WTC11 (cell line): ENCODE data around the gene RPL13. TPM values are rescaled to one million over a fixed set of nuclear protein-coding genes. Genes with fewer than 3 reads are reported as not detected.

ENCODE experiments used
- ATAC-seq: fragments of 200-7000 bp; cut with Tn5 transposase; 2 replicates; pipeline ENCODE4 v1.10.0; 2021; ENCODE audit warnings: mild to moderate bottlenecking, moderate library complexity
- CTCF ChIA-PET: fragments of 300-600 bp; sonication (Branson Sonifier 250); formaldehyde crosslinking; loops from one replicate; lab custom pipeline; 2021; ENCODE audit warnings: antibody characterized with exemption; lab: Charles Lee
- POLR2A ChIA-PET: fragments of 350-600 bp; sonication (Branson Sonifier 250); formaldehyde crosslinking; loops from one replicate; lab custom pipeline; 2021; ENCODE audit warnings: antibody characterized with exemption; lab: Charles Lee
- DNase-seq: peaks from one replicate; pipeline ENCODE4 v3.0.0; 2021; ENCODE audit warnings: low spot score
- H3K27ac Mint-ChIP-seq: 2 replicates; pipeline ENCODE4 v1.8.0; 2021; ENCODE audit warnings: mixed read lengths
- H3K27me3 Mint-ChIP-seq: 2 replicates; pipeline ENCODE4 v1.8.0; 2021; ENCODE audit warnings: low read depth, mild to moderate bottlenecking, moderate library complexity, mixed read lengths
- H3K36me3 Mint-ChIP-seq: 2 replicates; pipeline ENCODE4 v1.8.0; 2021; ENCODE audit warnings: mixed read lengths
- H3K4me1 Mint-ChIP-seq: 2 replicates; pipeline ENCODE4 v1.8.0; 2022; ENCODE audit warnings: mixed read lengths
- H3K4me3 Mint-ChIP-seq: 2 replicates; pipeline ENCODE4 v1.8.0; 2021; ENCODE audit warnings: mild to moderate bottlenecking, moderate library complexity, mixed read lengths
- H3K9me3 Mint-ChIP-seq: 2 replicates; pipeline ENCODE4 v1.8.0; 2021; ENCODE audit warnings: mixed read lengths
- ATF1 ChIP-seq: sonication (generic); formaldehyde crosslinking; IDR thresholded peaks from 2 replicates; pipeline ENCODE4 v1.8.1; 2023; ENCODE audit warnings: mild to moderate bottlenecking, moderate library complexity, missing genetic modification reagents
- ATF3 ChIP-seq: sonication (generic); formaldehyde crosslinking; conservative IDR thresholded peaks from 2 replicates; pipeline ENCODE4 v1.8.1; 2022; ENCODE audit warnings: mild to moderate bottlenecking, missing genetic modification reagents
- CREB1 ChIP-seq: sonication (generic); formaldehyde crosslinking; IDR thresholded peaks from 2 replicates; pipeline ENCODE4 v1.8.0; 2023; ENCODE audit warnings: mild to moderate bottlenecking, missing genetic modification reagents
- E2F5 ChIP-seq: sonication (generic); formaldehyde crosslinking; IDR thresholded peaks from 2 replicates; pipeline ENCODE4 v1.8.1; 2022; ENCODE audit warnings: mild to moderate bottlenecking, moderate library complexity, missing genetic modification reagents
- ELF4 ChIP-seq: sonication (generic); formaldehyde crosslinking; IDR thresholded peaks from 2 replicates; pipeline ENCODE4 v1.8.1; 2022; ENCODE audit warnings: low read depth, mild to moderate bottlenecking, moderate library complexity, missing genetic modification reagents
- ETV6 ChIP-seq: sonication (generic); formaldehyde crosslinking; IDR thresholded peaks from 2 replicates; pipeline ENCODE4 v1.8.1; 2022; ENCODE audit warnings: mild to moderate bottlenecking, missing genetic modification reagents
- IRF2 ChIP-seq: sonication (generic); formaldehyde crosslinking; IDR thresholded peaks from 2 replicates; pipeline ENCODE4 v1.8.0; 2022; ENCODE audit warnings: low read depth, missing genetic modification reagents, borderline replicate concordance
- OVOL2 ChIP-seq: fragments of 250-450 bp; sonication (Bioruptor Pico); IDR thresholded peaks from 2 replicates; pipeline ENCODE4 v1.9.0; 2021; ENCODE audit warnings: mild to moderate bottlenecking, borderline replicate concordance
- PREB ChIP-seq: sonication (generic); formaldehyde crosslinking; IDR thresholded peaks from 2 replicates; pipeline ENCODE4 v1.8.1; 2022; ENCODE audit warnings: mild to moderate bottlenecking, missing genetic modification reagents, moderate library complexity, borderline replicate concordance
- RORB ChIP-seq: fragments of 250-450 bp; sonication (Bioruptor Pico); IDR thresholded peaks from 2 replicates; pipeline ENCODE4 v1.9.0; 2021; ENCODE audit warnings: mild to moderate bottlenecking
- SMAD4 ChIP-seq: sonication (generic); formaldehyde crosslinking; IDR thresholded peaks from 2 replicates; pipeline ENCODE4 v1.8.0; 2022; ENCODE audit warnings: mild to moderate bottlenecking, missing genetic modification reagents
- SP1 ChIP-seq: sonication (generic); formaldehyde crosslinking; conservative IDR thresholded peaks from 2 replicates; pipeline ENCODE4 v1.8.1; 2022; ENCODE audit warnings: missing genetic modification reagents
- STAT6 ChIP-seq: sonication (generic); formaldehyde crosslinking; conservative IDR thresholded peaks from 2 replicates; pipeline ENCODE4 v1.8.1; 2023; ENCODE audit warnings: mild to moderate bottlenecking, low read depth, missing genetic modification reagents, moderate library complexity
- TEAD4 ChIP-seq: sonication (generic); formaldehyde crosslinking; IDR thresholded peaks from 2 replicates; pipeline ENCODE4 v1.8.0; 2022; ENCODE audit warnings: mild to moderate bottlenecking, missing genetic modification reagents
- ZNF138 ChIP-seq: sonication (generic); formaldehyde crosslinking; conservative IDR thresholded peaks from 2 replicates; pipeline ENCODE4 v1.8.1; 2022; ENCODE audit warnings: mild to moderate bottlenecking, moderate library complexity, missing genetic modification reagents
- total RNA-seq: library from RNA; stranded (reverse); gene quantifications from 3 replicates; pipeline ENCODE4 v1.2.3, GENCODE V29; 2021
- TF ChIP-seq, protein P1 (sequence below): sonication (generic); formaldehyde crosslinking; IDR thresholded peaks from 2 replicates; pipeline ENCODE4 v1.8.1; 2022; ENCODE audit warnings: low read depth, mild to moderate bottlenecking, moderate library complexity, missing genetic modification reagents, borderline replicate concordance
- TF ChIP-seq, protein P2 (sequence below): fragments of 250-450 bp; sonication (Bioruptor Pico); conservative IDR thresholded peaks from 2 replicates; pipeline ENCODE4 v1.9.0; 2021; ENCODE audit warnings: mild to moderate bottlenecking
- TF ChIP-seq, protein P3 (sequence below): sonication (generic); formaldehyde crosslinking; IDR thresholded peaks from 2 replicates; pipeline ENCODE4 v1.8.1; 2022; ENCODE audit warnings: low read depth, missing genetic modification reagents, borderline replicate concordance
- TF ChIP-seq, protein P4 (sequence below): sonication (generic); formaldehyde crosslinking; IDR thresholded peaks from 2 replicates; pipeline ENCODE4 v1.8.0; 2022; ENCODE audit warnings: mild to moderate bottlenecking, missing genetic modification reagents

Gene RPL13
- total RNA-seq, 1 experiment from 2014 or later, result 2,631 TPM

- ATAC-seq, result no peak
- Mint-ChIP-seq H3K36me3 (peaks cover 46% of the 10 kb centered on the region), H3K4me3 (no peak overlapping the region), H3K4me1 (no peaks in the 10 kb centered on the region), H3K9me3 (no peaks in the 10 kb centered on the region), H3K27me3 (no peaks in the 10 kb centered on the region), H3K27ac (no peak overlapping the region)
- TF ChIP-seq SMAD4 (CRISPR knock-in tag), result no peak
- TF ChIP-seq, protein P1, sequence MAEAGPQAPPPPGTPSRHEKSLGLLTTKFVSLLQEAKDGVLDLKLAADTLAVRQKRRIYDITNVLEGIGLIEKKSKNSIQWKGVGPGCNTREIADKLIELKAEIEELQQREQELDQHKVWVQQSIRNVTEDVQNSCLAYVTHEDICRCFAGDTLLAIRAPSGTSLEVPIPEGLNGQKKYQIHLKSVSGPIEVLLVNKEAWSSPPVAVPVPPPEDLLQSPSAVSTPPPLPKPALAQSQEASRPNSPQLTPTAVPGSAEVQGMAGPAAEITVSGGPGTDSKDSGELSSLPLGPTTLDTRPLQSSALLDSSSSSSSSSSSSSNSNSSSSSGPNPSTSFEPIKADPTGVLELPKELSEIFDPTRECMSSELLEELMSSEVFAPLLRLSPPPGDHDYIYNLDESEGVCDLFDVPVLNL (CRISPR knock-in tag), result no peak
- TF ChIP-seq, protein P2, sequence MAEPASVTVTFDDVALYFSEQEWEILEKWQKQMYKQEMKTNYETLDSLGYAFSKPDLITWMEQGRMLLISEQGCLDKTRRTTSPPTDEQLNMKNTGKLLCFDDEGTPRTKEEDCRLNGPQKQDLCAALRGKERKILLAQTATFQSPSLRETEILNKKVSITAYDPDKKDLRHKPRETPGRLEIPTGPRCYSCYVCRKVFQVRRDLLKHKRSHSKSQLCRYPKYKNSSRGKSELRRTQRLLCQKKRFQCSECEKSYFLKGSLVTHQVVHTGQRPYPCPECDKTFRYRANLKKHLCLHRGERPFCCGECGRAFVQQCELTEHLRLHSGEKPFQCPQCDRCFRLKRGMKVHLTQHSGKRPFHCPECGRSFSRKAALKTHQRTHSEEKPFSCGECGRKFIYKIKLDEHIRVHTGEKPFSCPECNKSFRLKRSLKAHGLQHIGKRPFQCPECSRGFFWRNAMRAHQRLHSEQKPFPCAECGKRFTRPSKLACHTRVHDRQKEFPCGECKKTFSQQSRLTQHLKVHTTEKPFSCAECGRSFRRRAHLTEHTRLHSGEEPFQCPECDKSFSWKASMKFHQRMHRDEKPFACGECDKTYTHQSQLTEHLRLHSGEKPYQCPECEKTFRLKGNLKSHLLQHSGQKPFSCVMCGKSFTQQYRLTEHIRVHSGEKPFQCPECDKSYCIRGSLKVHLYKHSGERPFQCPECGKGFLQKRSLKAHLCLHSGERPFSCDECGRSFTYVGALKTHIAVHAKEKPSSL (CRISPR knock-in tag), result no peak
- no peak for DNase-seq
- ChIA-PET CTCF (interaction anchor here (0.6 to 1.3 kb wide), 3 partner anchors 12 to 39 kb away, joined by 3 read pairs; no protein-coding TSS in a partner anchor), POLR2A (no interaction called here)
These were observed 22.9 kb upstream of the RPL13 start for GRCh38 chr16:89537549-89537925.

GRCh38 chr16:89538286-89538685, 22.2 kb upstream of the RPL13 start:
- H3K27me3 Mint-ChIP-seq, result no peaks in the 10 kb centered on the region
- no peaks in the 10 kb centered on the region for H3K9me3 Mint-ChIP-seq
- TF ChIP-seq, protein P3, sequence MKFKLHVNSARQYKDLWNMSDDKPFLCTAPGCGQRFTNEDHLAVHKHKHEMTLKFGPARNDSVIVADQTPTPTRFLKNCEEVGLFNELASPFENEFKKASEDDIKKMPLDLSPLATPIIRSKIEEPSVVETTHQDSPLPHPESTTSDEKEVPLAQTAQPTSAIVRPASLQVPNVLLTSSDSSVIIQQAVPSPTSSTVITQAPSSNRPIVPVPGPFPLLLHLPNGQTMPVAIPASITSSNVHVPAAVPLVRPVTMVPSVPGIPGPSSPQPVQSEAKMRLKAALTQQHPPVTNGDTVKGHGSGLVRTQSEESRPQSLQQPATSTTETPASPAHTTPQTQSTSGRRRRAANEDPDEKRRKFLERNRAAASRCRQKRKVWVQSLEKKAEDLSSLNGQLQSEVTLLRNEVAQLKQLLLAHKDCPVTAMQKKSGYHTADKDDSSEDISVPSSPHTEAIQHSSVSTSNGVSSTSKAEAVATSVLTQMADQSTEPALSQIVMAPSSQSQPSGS (CRISPR knock-in tag), result no peak
- TF ChIP-seq ELF4 (CRISPR knock-in tag) (no peak), ATF3 (CRISPR knock-in tag) (no peak), ZNF138 (CRISPR knock-in tag) (no peak), TEAD4 (CRISPR knock-in tag) (no peak), ATF1 (CRISPR knock-in tag) (no peak), ETV6 (CRISPR knock-in tag) (no peak), E2F5 (no peak)
- no peaks in the 10 kb centered on the region for H3K4me1 Mint-ChIP-seq
- ChIA-PET CTCF (no interaction called here), POLR2A (no interaction called here)
- DNase-seq (no peak), ATAC-seq (no peak)
- H3K27ac Mint-ChIP-seq, result no peak overlapping the region
- peaks cover 41% of the 10 kb centered on the region for H3K36me3 Mint-ChIP-seq
- H3K4me3 Mint-ChIP-seq, result no peak overlapping the region

- no peak overlapping the region for H3K27ac Mint-ChIP-seq
- POLR2A ChIA-PET, result no interaction called here
- no peak for ATAC-seq
- DNase-seq, result no peak
- CTCF ChIA-PET, result interaction anchor here (0.8 to 1.4 kb wide), 3 partner anchors 17 to 25 kb away, joined by 3 to 5 read pairs (median 4); no protein-coding TSS in a partner anchor
- H3K4me1 Mint-ChIP-seq, result no peaks in the 10 kb centered on the region
- H3K36me3 Mint-ChIP-seq, result peaks cover 22% of the 10 kb centered on the region
- no peaks in the 10 kb centered on the region for H3K27me3 Mint-ChIP-seq
- no peak overlapping the region for H3K4me3 Mint-ChIP-seq
- no peaks in the 10 kb centered on the region for H3K9me3 Mint-ChIP-seq
- TF ChIP-seq IRF2 (no peak), ETV6 (CRISPR knock-in tag) (no peak), SP1 (CRISPR knock-in tag) (no peak), ATF1 (CRISPR knock-in tag) (no peak), STAT6 (no peak), ATF3 (CRISPR knock-in tag) (no peak), RORB (CRISPR knock-in tag) (no peak), CREB1 (CRISPR knock-in tag) (no peak), PREB (no peak), OVOL2 (no peak)
- TF ChIP-seq, protein P4, sequence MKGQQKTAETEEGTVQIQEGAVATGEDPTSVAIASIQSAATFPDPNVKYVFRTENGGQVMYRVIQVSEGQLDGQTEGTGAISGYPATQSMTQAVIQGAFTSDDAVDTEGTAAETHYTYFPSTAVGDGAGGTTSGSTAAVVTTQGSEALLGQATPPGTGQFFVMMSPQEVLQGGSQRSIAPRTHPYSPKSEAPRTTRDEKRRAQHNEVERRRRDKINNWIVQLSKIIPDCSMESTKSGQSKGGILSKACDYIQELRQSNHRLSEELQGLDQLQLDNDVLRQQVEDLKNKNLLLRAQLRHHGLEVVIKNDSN (CRISPR knock-in tag), result no peak
These were observed 19.9 kb upstream of the RPL13 start for GRCh38 chr16:89540557-89540956.
